GM19328 (cell line): ENCODE results near the gene HACD3.

Experiments used
- ATAC-seq: cut with Tn5 transposase; IDR thresholded peaks from one replicate; pipeline ENCODE4 v1.9.1; 2021; ENCODE audit warnings: mild to moderate bottlenecking, moderate library complexity; ENCODE audit not compliant: unreplicated experiment

Gene HACD3

GRCh38 chr15:65530318-65531111 is at the start of gene HACD3:
TSS of gene HACD3 (plus strand) at chr15:65530463. CDS start at chr15:65530632, 169 bp downstream.
- ATAC-seq: peak; percentile 64

DNA sequence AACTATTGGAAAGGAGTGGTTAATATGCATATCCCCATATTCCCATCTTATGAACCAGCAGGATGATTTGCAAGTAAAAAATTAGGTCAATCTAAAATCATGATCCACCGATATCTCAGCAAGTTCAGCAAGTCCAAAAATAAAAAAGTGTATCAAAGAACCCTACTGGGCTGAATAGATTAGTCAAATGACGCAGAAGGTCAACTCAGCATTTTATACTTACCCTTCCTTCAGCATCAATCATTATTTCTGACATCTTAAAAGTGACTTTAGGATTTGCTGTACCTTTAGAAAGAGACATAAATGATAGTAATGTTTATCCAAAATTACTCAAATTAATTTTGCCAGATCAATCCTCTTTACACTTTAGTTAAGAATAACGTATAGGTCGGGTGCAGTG is 45.4 kb upstream of the HACD3 start:
- no peak for ATAC-seq

DNA sequence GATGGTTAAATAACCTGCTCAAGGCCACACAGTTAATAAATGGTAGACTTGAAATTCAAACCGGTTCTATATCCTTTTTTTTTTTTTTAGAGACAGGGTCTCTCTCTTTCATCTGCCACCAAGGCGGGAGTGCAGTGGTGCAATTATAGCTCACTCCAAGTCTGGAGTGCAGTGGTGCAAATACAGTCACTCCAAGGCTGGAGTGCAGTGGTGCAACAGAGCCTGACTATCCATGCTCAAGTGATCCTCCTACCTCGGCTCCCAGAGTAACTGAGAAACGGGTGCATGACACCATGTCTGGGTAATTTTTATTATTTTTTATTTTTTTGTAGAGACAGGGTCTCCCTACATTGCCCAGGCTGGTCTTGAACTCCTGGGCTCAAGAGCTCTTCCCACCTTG is 36.2 kb upstream of the HACD3 start:
- no peak for ATAC-seq

DNA sequence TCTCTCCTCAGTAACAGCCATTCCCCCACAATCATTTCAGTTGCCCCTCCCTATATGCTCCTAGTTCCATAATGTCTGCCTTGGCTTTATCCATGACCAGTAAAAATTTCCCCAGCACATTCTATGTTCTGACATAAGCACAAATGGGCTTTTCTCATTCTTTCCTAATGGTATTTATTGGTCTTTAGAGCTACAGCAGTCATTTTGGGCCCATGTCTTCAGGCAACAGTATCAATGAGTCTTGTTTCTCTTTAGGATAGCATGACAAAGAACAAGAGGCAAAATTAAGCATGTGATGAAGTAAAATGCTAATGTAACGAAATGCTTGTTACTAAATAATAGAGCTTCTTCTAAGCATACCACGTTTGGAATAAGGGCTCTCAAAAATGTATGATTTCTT is 20.9 kb upstream of the HACD3 start:
- no peak for ATAC-seq

GRCh38 chr15:65512189-65512588 is 18.1 kb upstream of the HACD3 start:
- ATAC-seq: no peak

DNA sequence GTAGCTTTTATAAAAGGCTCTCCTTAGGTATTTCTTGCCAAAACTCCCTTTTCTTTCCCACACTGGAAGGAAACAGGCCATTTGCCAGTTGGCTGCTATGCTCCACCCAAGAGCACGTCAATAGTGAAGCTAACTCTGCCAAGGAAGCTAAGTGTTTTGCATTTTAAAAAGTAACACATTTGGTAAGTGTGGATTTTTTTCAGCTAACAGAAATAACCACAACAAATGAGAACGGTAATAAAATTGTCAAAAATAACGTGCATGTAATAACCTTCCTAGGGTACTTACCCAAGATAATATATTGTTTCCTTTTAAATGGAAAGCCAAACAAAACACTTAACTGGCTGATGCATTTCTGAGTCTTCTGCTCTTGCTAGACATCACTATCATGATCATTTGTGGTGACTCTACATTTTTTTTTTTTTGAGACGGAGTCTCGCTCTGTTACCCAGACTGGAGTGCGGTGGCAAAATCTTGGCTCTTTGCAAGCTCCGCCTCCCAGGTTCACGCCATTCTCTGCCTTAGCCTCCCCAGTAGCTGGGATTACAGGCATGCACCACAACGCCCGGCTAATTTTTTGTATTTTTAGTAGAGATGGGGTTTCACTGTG is 17.4 kb upstream of the HACD3 start:
- ATAC-seq: no peak

- ATAC-seq: peak; percentile 89
Measured at GRCh38 chr15:65516997-65517865, 13.0 kb upstream of the HACD3 start, which contains the start of gene DPP8. TSS of gene DPP8 (minus strand) at chr15:65517689. CDS start at chr15:65512553, 5,136 bp downstream.

GRCh38 chr15:65517866-65518207 is 12.4 kb upstream of the HACD3 start:
- ATAC-seq: no peak

DNA sequence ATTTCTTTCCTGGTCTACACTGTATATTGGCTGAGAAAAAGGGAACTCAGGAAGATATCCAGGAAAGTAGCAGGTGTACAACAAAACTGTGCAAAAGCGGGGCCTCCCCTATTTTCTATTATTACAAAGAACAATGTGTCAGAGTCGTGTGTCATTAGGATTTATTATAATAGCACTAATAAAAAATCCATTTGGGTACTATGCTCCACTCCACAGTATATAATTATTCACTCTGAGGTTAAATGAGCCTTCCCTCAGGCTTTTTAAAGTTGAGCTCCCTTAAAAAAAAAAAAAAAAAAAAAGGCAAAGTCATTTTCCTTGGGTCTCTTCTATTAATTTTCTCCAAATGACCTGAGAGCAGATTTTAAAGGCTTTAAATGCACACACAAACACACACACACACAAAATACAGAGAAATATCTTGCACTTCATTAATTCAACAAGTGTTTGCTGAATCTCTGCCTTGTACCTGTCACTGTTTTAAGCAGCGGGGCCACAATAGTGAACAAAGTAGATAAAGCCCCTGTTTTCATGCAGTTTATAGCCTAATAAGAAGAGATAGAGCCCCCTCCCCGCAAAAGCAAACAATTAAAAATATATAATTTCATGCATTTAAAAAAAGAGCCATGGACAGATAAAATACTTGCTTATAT is 11.5 kb upstream of the HACD3 start:
- no peak for ATAC-seq

GRCh38 chr15:65521350-65521749 is 8.9 kb upstream of the HACD3 start:
- ATAC-seq: no peak

DNA sequence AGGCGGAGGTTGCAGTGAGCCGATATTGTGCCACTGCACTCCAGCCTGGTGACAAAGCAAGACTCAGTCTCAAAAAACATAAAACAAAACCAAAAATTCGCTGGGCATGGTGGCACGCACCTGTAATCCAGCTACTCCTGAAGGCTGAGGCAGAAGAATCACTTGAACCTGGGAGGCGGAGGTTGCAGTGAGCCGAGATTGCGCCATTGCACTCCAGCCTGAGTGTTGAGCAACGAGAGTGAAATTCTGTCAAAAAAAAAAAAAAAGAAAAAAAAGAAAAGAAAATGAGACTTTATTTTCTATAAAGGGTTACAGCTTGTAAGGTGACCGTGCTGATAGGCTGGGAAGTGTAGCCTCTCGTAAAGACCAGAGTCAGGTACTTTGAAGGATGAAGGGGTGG is 6.0 kb upstream of the HACD3 start:
- ATAC-seq: no peak

- ATAC-seq: no peak
Measured at GRCh38 chr15:65525622-65526021, 4.6 kb upstream of the HACD3 start.

DNA sequence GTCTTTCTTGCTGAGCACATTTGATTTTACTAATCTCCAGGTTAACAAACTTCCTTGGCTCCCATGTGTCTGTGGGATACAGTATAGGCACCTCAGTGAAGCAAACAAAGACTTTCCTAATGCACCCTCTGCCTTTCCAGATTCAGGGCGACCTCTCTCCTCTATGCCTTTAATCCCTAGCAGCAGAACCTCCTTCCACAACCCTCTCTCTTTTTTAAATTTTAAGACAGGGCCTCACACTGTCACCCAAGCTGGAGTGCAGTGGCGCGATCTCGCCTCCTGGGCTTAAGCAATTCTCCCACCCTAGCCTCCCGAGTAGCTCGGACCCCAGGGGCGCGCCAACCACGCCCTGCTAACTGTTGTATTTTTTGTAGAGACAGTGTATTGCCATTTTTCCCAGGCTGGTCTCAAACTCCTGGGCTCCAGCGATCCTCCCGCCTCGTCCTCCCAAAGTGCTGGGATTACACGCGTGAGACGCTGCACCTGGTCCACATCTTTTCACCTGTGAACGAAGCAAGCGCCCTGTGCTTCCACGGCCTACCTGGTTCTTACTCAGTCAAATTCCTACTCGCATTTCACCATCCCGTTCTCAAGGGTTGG is 1.7 kb upstream of the HACD3 start:
- ATAC-seq: no peak

GRCh38 chr15:65529762-65530317 is 423 bp upstream of the HACD3 start:
- no peak for ATAC-seq

DNA sequence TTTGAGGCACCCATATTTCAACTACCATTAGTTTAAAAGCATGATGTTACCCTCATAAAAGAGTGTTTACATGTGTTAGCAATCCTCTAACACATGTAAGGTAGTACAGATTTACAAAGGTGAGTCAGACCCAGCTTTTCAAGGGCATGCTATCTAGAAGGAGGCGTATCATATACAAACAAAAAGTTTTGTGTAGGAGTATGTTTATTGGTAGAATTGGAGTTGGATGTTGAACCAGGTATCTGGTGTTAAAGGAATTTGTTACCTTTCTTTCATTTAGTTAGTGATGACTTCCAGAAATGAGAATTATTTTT is 2.4 kb downstream of the HACD3 start:
- no peak for ATAC-seq

GRCh38 chr15:65533057-65533756 is 2.9 kb downstream of the HACD3 start:
- ATAC-seq: no peak

DNA sequence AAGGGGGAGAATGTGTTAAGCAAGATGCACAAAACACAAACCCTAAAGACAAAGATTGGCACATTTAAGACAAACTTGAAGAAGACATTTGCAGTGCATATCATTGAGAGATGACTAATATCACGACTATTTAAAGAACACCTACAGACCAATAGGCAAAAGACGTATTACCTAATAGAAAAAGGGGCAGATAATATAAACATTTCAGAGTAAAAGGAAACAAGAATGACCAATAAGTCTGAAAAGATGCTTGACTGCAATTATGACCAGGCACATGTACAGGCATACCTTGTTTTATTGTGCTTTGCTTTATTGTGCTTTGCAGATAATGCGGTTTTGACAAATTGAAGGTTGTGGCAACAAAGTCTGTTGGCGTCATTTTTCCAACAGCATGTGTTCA is 4.9 kb downstream of the HACD3 start:
- no peak for ATAC-seq

GRCh38 chr15:65540314-65540713 is 10.1 kb downstream of the HACD3 start:
- no peak for ATAC-seq

DNA sequence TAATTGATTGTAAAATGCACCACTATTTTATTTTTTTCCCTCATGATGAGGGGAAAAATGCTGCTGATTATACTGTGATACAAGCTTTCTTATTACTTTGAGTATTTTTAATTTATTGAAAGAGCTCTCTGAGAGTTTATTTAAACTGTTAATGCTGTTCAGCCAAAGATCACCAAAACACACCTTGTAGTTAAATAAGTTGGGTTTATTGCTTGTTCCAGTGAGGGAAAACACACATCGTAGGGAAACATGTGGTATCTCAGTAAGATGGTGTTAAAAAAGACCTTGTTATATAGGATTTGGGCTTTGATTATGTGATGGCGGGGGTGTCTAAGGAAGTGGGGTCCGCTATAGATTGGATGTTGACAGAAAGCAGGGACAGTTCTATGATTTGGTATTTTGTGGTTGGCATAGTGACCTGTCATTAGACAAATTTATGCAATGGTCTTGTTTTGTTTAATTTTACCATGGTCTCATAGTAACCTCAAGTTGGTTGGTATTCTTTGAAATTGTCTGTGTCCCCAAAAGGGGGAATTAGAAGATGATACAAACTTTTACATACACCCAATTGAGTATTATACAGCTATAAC is 11.1 kb downstream of the HACD3 start:
- ATAC-seq: no peak

DNA sequence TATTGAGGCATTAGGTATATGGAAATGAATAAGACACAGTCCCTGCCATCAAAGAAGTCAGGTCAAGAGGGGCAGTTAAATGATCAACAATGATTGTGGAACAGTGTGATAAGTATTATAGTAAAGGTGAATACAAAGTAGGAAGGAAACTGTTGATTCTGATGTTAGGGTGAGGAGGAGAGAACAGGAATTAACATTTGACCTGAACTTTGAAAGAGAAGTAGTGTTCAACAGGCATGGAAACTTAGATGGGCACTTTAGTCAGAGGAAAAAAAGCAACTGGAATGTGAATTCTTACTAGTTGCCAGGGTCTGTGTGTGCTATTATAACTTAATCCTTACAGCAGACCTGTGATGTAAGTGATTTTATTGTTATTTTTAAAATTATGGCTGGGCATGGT is 17.6 kb downstream of the HACD3 start:
- ATAC-seq: no peak
